Epidermal melanocyte (primary cell): ENCODE measurements around the gene ZNF792.
"Not testable (repeated sequence)": the region's sequence is repeated elsewhere in the genome, so short reads cannot be mapped to it uniquely, and the experiment has no call there.

Experiments used
- DNase-seq: peaks from one replicate; pipeline ENCODE4 v3.0.0; 2011; ENCODE audit warnings: low spot score; ENCODE audit not compliant: insufficient read length

Gene ZNF792

GRCh38 chr19:34926361-34926684, 37.7 kb downstream of the ZNF792 start:
- DNase-seq = no peak

GRCh38 chr19:34925278-34925855, 38.7 kb downstream of the ZNF792 start:
- no peak for DNase-seq

- DNase-seq = not testable (repeated sequence)
Observed at GRCh38 chr19:34920090-34920786, 43.8 kb downstream of the ZNF792 start.

GRCh38 chr19:34918190-34918589, 45.8 kb downstream of the ZNF792 start:
- DNase-seq = no peak

- not testable (repeated sequence) for DNase-seq
Observed at GRCh38 chr19:34917144-34917543, 46.9 kb downstream of the ZNF792 start.

GRCh38 chr19:34910770-34911169, 53.3 kb downstream of the ZNF792 start:
- no peak for DNase-seq
